HUES64 (cell line): ENCODE data around the gene RXRG.

Source experiments
- H3K27ac ChIP-seq: 2 replicates; pipeline ENCODE4 v1.7.0; 2013; ENCODE audit warnings: low read depth, low read length, inconsistent platforms
- H3K27me3 ChIP-seq: 2 replicates; pipeline ENCODE4 v1.6.1; 2013; ENCODE audit warnings: mild to moderate bottlenecking, low read length; ENCODE audit not compliant: insufficient read depth
- H3K36me3 ChIP-seq: 2 replicates; pipeline ENCODE4 v1.6.1; 2013; ENCODE audit warnings: mild to moderate bottlenecking, low read length; ENCODE audit not compliant: insufficient read depth
- H3K4me1 ChIP-seq: 2 replicates; pipeline ENCODE4 v1.6.1; 2013; ENCODE audit warnings: mild to moderate bottlenecking, low read length, moderate library complexity; ENCODE audit not compliant: insufficient read depth
- H3K4me3 ChIP-seq: 2 replicates; pipeline ENCODE4 v1.5.1; 2013; ENCODE audit warnings: mild to moderate bottlenecking, low read length, moderate library complexity
- H3K9ac ChIP-seq: 2 replicates; pipeline ENCODE4 v1.6.1; 2013; ENCODE audit warnings: mild to moderate bottlenecking, low read depth, low read length
- H3K9me3 ChIP-seq: 2 replicates; pipeline ENCODE4 v1.6.1; 2013; ENCODE audit warnings: low read depth, low read length; ENCODE audit not compliant: insufficient read depth
- WGBS: fragments of 150-250, 120-280 bp; methylation state at CpG from one replicate; pipeline ENCODE4 v1.1.7; 2013; ENCODE audit warnings: missing lambda C conversion rate; 5-methylcytosine and 5-hydroxymethylcytosine counted together

RXRG gene

GRCh38 chr1:165451691-165452090, 6.8 kb upstream of the RXRG start:
- Histone ChIP-seq H3K4me1 (no peaks in the 10 kb centered on the region), H3K27ac (no peak overlapping the region), H3K4me3 (no peak overlapping the region), H3K9ac (no peak overlapping the region), H3K36me3 (no peaks in the 10 kb centered on the region), H3K27me3 (peaks cover 32% of the 10 kb centered on the region), H3K9me3 (no peaks in the 10 kb centered on the region)
- 93% methylated on average over 2 of the region's 2 CpGs for WGBS

- H3K4me1 ChIP-seq, result peaks cover 8% of the 10 kb centered on the region; the same call in 1 of the 2 replicates
- H3K27ac ChIP-seq, result no peak overlapping the region
- no peak overlapping the region for H3K9ac ChIP-seq
- WGBS, result 90% methylated on average over 1 of the region's 1 CpG
- H3K4me3 ChIP-seq, result no peak overlapping the region
- H3K27me3 ChIP-seq, result peaks cover 55% of the 10 kb centered on the region
- H3K9me3 ChIP-seq, result no peaks in the 10 kb centered on the region
- H3K36me3 ChIP-seq, result no peaks in the 10 kb centered on the region
Observed at GRCh38 chr1:165449131-165449530, 4.2 kb upstream of the RXRG start.

GRCh38 chr1:165445388-165445787, 462 bp upstream of the RXRG start:
- Histone ChIP-seq H3K4me3 (peak overlapping the region; percentile 44), H3K27me3 (peaks cover 88% of the 10 kb centered on the region), H3K36me3 (no peaks in the 10 kb centered on the region), H3K9me3 (no peaks in the 10 kb centered on the region), H3K4me1 (peaks cover 21% of the 10 kb centered on the region), H3K27ac (no peak overlapping the region), H3K9ac (no peak overlapping the region)
- 52% methylated on average over 4 of the region's 4 CpGs for WGBS

- Histone ChIP-seq H3K36me3 (no peaks in the 10 kb centered on the region), H3K27ac (no peak overlapping the region), H3K4me3 (peak overlapping the region; percentile 44), H3K27me3 (peaks cover 83% of the 10 kb centered on the region), H3K4me1 (peaks cover 26% of the 10 kb centered on the region), H3K9ac (no peak overlapping the region), H3K9me3 (no peaks in the 10 kb centered on the region)
- 12% methylated on average over 8 of the region's 8 CpGs for WGBS
Observed at GRCh38 chr1:165443539-165444311, 1.2 kb downstream of the RXRG start.

- Histone ChIP-seq H3K9ac (no peak overlapping the region), H3K9me3 (no peaks in the 10 kb centered on the region), H3K4me3 (no peak overlapping the region), H3K27ac (no peak overlapping the region), H3K27me3 (peaks cover 74% of the 10 kb centered on the region), H3K36me3 (no peaks in the 10 kb centered on the region), H3K4me1 (peaks cover 26% of the 10 kb centered on the region)
Observed at GRCh38 chr1:165442653-165443052, 2.3 kb downstream of the RXRG start.

- no peaks in the 10 kb centered on the region for H3K36me3 ChIP-seq
- peaks cover 26% of the 10 kb centered on the region for H3K4me1 ChIP-seq
- H3K4me3 ChIP-seq, result no peak overlapping the region
- H3K27ac ChIP-seq, result no peak overlapping the region
- H3K9ac ChIP-seq, result no peak overlapping the region
- no peaks in the 10 kb centered on the region for H3K9me3 ChIP-seq
- 83% methylated on average over 3 of the region's 3 CpGs for WGBS
- peaks cover 68% of the 10 kb centered on the region for H3K27me3 ChIP-seq
Observed at GRCh38 chr1:165442053-165442452, 2.9 kb downstream of the RXRG start.

GRCh38 chr1:165441166-165441880, 3.6 kb downstream of the RXRG start:
- Histone ChIP-seq H3K27ac (no peak overlapping the region), H3K9ac (no peak overlapping the region), H3K27me3 (peaks cover 61% of the 10 kb centered on the region), H3K9me3 (no peaks in the 10 kb centered on the region), H3K4me1 (peaks cover 26% of the 10 kb centered on the region), H3K4me3 (no peak overlapping the region), H3K36me3 (no peaks in the 10 kb centered on the region)
- WGBS, result 77% methylated on average over 5 of the region's 5 CpGs

GRCh38 chr1:165439330-165439729, 5.6 kb downstream of the RXRG start:
- 36% methylated on average over 6 of the region's 6 CpGs for WGBS
- Histone ChIP-seq H3K27ac (no peak overlapping the region), H3K4me1 (peaks cover 20% of the 10 kb centered on the region), H3K27me3 (peaks cover 41% of the 10 kb centered on the region), H3K36me3 (no peaks in the 10 kb centered on the region), H3K4me3 (no peak overlapping the region), H3K9me3 (no peaks in the 10 kb centered on the region), H3K9ac (no peak overlapping the region)

- 89% methylated on average over 2 of the region's 2 CpGs for WGBS
- peaks cover 18% of the 10 kb centered on the region for H3K27me3 ChIP-seq
Observed at GRCh38 chr1:165436994-165437393, 7.9 kb downstream of the RXRG start.

GRCh38 chr1:165435801-165436200, 9.1 kb downstream of the RXRG start:
- H3K4me1 ChIP-seq, result peaks cover 5% of the 10 kb centered on the region; the same call in 1 of the 2 replicates
- H3K4me3 ChIP-seq, result no peak overlapping the region
- H3K27me3 ChIP-seq, result peaks cover 6% of the 10 kb centered on the region
- no peak overlapping the region for H3K9ac ChIP-seq
- 88% methylated on average over 2 of the region's 2 CpGs for WGBS
- no peak overlapping the region for H3K27ac ChIP-seq
- H3K36me3 ChIP-seq, result no peaks in the 10 kb centered on the region
- no peaks in the 10 kb centered on the region for H3K9me3 ChIP-seq

More at GRCh38 chr1:165436994-165437393, 7.9 kb downstream of the RXRG start:
- H3K27ac ChIP-seq, result no peak overlapping the region
- no peaks in the 10 kb centered on the region for H3K9me3 ChIP-seq
- peaks cover 11% of the 10 kb centered on the region; the same call in 1 of the 2 replicates for H3K4me1 ChIP-seq
- no peak overlapping the region for H3K4me3 ChIP-seq
- H3K36me3 ChIP-seq, result no peaks in the 10 kb centered on the region
- H3K9ac ChIP-seq, result no peak overlapping the region

GRCh38 chr1:165434281-165434680, 10.6 kb downstream of the RXRG start:
- H3K4me1 ChIP-seq, result peaks cover under 1% of the 10 kb centered on the region; the same call in 1 of the 2 replicates
- 60% methylated on average over 2 of the region's 2 CpGs for WGBS
- no peak overlapping the region for H3K9ac ChIP-seq
- H3K27ac ChIP-seq, result no peak overlapping the region
- no peaks in the 10 kb centered on the region for H3K36me3 ChIP-seq
- no peaks in the 10 kb centered on the region for H3K27me3 ChIP-seq
- H3K4me3 ChIP-seq, result no peak overlapping the region
- no peaks in the 10 kb centered on the region for H3K9me3 ChIP-seq
